AML-193 (cell line): Measurements from ENCODE around the gene PPIF.

Source experiments
- DNase-seq, 2 experiments: peaks; one replicate each; lab custom pipeline; 2025; lab: John Stamatoyannopoulos, UW

The PPIF gene

GRCh38 chr10:79349072-79349491 is 1.8 kb downstream of the PPIF start:
- DNase-seq = no peak

GRCh38 chr10:79349766-79350406 is 2.6 kb downstream of the PPIF start:
- no peak for DNase-seq

- DNase-seq = no peak
Observed at GRCh38 chr10:79350407-79351154, 3.3 kb downstream of the PPIF start.

- no peak for DNase-seq
Observed at GRCh38 chr10:79351332-79351731, 4.1 kb downstream of the PPIF start.

- no peak for DNase-seq
Observed at GRCh38 chr10:79352035-79352877, 5.0 kb downstream of the PPIF start.

- DNase-seq = peak; percentile 69 to 74
Observed at GRCh38 chr10:79353000-79353406, 5.7 kb downstream of the PPIF start.

GRCh38 chr10:79353726-79354125 is 6.5 kb downstream of the PPIF start:
- DNase-seq = no peak

GRCh38 chr10:79354141-79354540 is 6.9 kb downstream of the PPIF start:
- no peak for DNase-seq

GRCh38 chr10:79354615-79355014 is 7.3 kb downstream of the PPIF start:
- no peak for DNase-seq

- no peak for DNase-seq
Observed at GRCh38 chr10:79355420-79356017, 8.2 kb downstream of the PPIF start.

GRCh38 chr10:79356104-79356503 is 8.8 kb downstream of the PPIF start:
- peak; percentile 78 to 82 for DNase-seq

- DNase-seq = no peak
Observed at GRCh38 chr10:79357180-79357579, 9.9 kb downstream of the PPIF start.

GRCh38 chr10:79358811-79359210 is 11.5 kb downstream of the PPIF start:
- no peak for DNase-seq

GRCh38 chr10:79359816-79360498 is 12.7 kb downstream of the PPIF start:
- no peak for DNase-seq

GRCh38 chr10:79360499-79361342 is 13.5 kb downstream of the PPIF start:
- no peak for DNase-seq

GRCh38 chr10:79361726-79362397 is 14.6 kb downstream of the PPIF start:
- DNase-seq = peak in 1 of 2 experiments; percentile 24

GRCh38 chr10:79367426-79368189 is 20.3 kb downstream of the PPIF start:
- no peak for DNase-seq

- no peak for DNase-seq
Observed at GRCh38 chr10:79372871-79373270, 25.6 kb downstream of the PPIF start.
